GM21717 (cell line): ENCODE data around the gene PRSS57.
"Not testable (repeated sequence)": the region's sequence is repeated elsewhere in the genome, so short reads cannot be mapped to it uniquely, and the experiment has no call there.

Experiments
- ATAC-seq: cut with Tn5 transposase; IDR thresholded peaks from one replicate; pipeline ENCODE4 v1.9.1; 2021; ENCODE audit warnings: mild to moderate bottlenecking, moderate library complexity; ENCODE audit not compliant: unreplicated experiment

The PRSS57 gene

DNA sequence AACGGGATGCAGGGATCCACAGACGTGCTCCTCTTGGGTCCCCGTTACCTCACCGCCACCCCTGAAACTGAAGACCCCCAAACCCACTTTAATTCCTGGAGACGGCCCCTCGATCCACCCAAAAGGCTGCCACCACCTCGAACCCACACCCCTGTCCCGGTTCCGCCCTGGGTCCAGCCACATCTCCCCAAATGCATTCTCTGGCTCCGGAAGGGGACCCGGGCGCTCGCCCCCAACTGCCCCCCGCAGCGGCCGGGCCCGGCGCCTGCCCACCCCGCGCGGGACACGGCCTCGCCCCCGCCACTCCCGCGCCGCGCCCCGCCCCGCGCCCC lies 19.3 kb downstream of the PRSS57 start:
- ATAC-seq, result no peak

DNA sequence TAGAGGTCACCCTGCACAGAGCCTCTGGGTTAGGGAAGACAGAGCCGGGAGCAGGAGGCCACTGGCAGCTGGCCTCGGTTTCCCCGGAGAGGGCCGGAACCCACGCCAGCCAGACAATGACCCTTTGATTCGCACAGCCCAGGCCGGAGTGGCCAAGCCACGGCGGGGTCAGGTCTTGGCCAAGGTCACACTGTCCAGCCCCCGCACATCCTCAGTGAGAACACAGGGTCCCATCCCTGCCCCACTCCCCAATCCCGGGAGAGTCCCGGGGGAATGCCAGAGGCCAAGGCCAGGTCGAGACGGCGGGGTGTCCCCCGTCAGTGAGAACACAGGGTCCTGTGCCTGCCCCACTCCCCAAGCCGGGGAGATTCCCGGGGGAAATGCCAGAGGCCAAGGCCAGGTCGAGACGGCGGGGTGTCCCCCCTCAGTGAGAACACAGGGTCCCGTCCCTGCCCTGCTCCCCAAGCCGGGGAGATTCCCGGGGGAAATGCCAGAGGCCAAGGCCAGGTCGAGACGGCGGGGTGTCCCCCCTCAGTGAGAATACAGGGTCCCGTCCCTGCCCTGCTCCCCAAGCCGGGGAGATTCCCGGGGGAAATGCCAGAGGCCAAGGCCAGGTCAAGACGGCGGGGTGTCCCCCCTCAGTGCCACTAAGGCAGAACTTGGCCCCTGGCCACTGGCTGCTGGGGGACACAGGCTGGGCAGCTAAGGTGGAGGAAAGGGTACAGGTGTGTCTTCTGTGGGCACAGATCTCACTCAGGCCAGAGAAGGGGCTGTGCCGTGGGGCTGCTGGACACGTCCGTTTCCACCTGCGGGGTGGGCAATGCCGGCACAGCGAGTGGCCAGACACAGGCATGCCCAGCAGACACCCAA lies 20.7 kb downstream of the PRSS57 start:
- ATAC-seq, result no peak

DNA sequence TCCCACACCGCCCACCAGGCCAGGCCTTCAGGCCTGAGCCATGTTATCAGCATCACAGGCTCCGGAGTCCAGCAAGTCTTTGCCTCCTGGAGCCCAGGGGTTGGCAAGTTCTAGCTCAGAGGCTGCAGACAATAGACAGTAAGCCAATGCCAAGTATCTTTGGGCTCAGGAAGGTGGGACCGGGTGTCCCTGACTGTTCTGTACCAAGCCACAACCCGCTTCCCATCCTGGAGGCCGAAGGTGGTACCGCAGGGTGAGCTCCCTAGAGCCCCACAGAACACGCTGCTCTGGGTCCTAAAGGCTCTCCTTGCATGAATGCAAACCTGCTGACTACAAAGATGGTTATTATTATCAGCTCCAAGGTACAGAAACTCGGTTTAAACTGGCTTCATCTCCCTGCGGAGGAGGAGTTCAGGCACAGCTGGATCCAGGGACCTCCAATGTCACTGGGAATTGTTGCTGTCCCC lies 24.6 kb downstream of the PRSS57 start:
- ATAC-seq, result no peak

DNA sequence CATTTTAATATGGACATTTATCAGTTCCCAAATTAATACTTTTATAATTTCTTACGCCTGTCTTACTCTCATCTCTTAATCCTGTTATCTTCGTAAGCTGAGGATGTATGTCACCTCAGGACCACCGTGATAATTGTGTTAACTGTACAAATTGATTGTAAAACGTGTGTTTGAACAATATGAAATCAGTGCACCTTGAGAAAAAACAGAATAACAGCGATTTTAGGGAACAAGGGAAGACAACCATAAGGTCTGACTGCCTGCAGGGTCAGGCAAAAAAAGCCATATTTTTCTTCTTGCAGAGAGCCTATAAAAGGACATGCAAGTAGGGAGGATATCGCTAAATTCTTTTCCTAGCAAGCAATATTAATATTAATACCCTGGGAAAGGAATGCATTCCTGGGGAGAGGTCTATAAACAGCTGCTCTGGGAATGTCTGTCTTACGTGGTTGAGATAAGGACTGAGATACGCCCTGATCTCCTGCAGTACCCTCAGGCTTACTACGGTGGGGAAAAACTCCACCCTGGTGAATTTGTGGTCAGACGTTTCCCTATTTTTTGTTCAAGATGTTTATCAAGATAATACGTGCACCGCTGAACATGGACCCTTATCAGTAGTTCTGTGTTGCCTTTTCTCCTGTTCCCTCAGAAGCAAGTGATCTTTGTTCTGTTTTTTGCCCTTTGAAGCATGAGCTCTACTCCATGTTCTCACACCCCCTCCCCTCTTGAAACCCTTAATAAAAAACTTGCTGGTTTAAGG lies 26.4 kb downstream of the PRSS57 start:
- ATAC-seq, result not testable (repeated sequence)

DNA sequence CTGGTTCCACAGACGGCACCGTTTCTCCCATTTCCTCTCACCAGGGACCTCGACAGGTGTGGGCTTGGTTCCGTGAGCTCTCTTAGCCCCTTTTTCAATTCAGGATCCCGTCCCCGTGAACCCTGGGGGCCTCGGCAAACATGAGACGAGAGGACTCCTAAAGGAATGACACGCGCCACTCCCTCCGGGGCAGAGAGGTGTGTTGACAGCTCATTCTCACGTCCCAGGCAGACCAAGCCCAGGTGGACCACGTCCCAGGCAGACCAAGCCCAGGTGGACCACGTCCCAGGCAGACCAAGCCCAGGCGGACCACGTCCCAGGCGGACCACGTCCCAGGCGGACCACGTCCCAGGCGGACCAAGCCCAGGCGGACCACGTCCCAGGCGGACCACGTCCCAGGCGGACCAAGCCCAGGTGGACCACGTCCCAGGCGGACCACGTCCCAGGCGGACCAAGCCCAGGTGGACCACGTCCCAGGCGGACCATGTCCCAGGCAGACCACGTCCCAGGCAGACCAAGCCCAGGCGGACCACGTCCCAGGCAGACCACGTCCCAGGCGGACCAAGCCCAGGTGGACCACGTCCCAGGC lies 28.2 kb downstream of the PRSS57 start:
- ATAC-seq, result not testable (repeated sequence)

DNA sequence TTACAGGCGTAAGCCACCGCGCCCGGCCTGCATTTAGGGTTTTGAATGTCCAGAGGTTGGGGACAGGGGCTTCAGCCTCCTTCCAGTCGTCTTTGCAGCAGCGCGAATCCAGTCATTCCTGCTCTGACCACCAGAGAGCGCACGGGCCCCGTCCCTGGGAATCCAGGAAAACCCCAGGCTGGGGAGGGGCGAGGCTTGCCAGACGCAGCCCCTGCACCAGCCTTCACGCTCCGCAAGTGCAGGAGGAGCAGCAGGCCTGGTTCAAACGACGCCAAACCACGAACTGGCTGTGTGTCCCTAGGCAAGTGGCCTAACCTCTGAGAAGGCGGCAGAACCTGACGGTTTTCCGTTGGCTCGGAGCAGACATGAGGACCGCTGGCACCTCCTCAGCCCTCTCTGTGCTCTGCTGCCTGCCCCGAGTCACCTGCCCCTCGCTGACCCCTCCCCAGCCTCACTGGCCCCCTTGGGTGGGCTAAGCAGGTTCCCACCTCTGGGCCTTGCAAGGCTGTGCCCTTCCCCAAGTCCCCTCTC lies 30.3 kb downstream of the PRSS57 start:
- ATAC-seq, result no peak

DNA sequence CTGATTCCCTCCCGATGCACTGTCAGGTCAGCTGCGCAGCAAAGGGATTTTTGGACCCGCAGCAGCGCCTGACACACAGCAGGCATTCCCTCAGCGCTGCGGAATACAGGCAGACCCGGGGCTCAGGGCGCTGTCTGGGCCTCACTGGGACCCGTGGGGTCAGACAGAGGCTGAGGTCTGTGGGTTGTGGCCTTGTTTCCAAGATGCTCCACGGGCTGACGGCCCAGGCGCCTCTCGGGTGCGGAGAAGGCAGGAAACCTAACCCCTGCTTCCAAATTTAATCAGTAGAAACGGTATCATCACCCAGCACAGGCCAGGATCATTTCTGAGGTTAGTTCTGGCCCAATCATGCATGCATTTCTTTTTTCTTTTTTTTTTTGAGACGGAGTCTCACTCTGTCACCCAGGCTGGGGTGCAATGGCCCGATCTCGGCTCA lies 31.6 kb downstream of the PRSS57 start:
- no peak for ATAC-seq

DNA sequence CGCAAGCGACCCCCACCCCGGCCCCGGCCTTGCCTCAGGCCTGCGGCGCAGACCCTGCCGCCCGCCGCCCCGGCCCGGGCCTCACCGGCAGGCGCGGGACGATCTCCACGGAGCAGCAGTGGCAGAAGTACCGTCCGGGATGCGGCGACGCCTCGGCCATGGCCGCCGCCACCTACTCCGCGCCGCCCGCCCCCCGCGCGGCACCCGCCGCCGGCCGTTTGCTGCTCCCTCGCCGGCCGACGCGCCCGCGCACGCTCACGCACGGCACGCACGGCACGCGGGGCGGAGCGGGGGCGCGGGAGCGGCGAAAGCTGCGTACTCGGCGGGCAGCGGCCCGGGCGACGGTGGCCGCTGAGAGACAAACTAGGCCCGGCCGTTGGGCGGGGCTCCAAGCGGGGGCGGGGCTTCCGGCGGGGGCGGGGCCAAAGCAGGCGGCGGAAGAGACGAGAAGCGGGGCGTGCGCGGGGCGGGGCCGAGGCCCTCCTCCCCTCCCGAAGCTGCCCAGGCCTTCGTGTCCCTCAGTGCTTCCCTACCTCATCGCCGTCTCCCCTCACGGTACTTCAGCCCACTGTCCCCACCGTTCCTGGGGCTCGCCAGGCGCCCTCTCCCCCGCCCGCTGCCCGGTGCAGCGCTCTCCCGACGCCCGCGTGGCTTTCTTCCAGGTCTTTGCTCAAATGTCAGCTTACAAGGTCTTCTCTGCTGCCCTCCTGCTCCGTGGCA lies 32.1 kb downstream of the PRSS57 start, which contains the start of gene RNF126:
RNF126 (minus strand) TSS at position 253 of the 720 bp plus-strand sequence; CDS start at position 160, 93 bp downstream.
- ATAC-seq, result peak; percentile 36

DNA sequence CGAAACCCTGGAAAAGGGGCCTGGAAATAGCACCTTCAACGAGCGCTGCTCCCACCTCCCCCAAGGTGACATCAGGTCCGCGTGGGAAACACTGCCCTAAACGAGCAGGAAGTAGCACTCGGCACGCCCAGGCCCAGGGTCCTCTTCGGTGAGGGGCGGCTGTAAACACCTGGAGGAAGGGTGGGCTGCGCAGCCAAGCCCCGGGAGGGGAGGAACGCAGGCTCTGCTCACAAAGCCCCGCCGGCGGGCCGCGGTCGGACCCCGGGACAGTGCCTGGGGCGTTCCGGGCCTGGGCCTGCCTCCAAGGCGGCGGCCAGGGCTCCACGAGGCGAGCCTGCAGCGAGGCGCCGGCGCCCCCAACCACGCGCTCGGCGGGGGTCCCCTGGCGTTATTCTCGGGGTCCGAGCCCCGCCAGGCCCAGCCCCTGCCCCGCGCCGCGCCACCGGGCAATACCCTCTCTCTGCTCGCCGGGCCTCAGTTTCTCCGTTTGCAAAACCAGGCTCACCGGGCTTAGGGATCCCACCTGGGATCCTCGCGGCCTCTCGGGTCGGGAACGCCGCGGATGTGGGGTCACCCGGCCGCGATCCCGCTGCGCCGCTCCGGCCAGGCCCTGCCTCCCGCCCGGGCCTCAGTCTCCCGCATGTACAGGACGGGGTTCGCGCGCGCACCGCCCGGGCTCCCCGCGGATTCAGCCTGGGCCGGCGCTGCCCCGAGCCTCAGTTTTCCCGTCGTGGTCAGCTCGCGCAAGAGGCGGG lies 32.9 kb downstream of the PRSS57 start:
- no peak for ATAC-seq

DNA sequence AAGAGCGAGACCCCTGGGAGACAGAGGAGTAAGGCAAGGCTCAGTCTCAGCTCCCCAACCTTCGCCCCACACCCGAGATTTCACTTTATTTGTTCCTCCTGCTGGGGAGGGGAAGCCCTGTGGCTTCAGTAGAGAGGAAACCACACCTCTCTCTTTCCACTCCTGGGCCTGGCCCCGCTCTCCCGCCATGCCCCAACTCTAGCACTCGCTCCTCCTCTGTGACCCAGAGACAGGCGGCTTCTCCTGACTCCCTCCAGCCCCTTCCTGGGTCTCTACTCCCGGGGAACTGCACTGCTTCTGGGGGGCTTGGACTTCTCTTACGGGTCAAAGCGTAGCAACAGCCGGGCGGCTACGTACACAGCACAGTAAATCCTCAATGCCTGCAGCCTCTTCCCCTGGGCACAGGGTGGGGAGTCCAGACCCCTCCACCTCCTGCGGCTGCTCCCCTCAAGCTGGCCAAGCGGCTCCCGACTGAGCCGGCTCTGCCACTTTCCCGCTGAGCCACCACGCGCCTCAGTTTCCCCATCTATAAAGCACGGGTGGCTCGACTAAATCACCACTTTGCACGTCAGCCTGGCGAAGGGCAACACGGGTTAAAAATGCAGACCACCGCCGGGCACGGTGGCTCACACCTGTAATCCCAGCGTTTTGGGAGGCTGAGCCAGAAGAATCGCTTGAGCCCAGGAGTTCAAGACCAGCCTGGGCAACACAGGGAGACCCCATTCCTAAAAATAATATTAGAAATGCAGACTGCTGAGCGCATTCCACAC lies 33.6 kb downstream of the PRSS57 start:
- no peak for ATAC-seq

DNA sequence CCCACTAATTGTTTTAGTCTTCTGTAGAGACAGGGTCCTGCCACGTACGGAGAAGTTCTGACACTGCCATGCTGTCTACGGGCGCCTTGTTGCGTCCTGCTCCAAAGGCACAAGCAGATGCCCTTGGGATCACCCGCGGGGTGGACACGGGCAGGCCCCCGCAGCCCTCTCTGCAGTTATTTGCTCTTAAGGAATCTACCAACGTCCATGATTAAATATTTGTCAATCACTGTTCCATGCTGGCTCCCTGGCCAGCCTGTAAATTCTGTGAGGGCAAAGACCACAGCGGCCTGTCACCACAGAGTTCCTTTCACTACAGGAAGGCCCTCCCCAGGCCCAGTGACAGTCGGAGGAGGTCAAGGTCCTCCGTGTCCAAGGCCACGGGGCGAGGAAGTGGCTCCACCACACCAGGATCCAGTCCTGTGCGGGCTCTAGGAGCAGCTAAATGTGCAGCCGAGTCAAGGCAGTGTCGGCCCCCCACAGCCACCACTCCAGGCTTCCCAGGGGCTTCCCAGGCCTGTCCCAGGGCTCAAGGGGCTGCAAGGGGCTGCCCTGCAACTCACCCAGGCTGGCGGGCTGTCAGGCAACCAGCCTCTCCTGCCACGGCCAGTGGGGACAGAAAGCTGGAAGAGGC lies 34.3 kb downstream of the PRSS57 start:
- no peak for ATAC-seq

DNA sequence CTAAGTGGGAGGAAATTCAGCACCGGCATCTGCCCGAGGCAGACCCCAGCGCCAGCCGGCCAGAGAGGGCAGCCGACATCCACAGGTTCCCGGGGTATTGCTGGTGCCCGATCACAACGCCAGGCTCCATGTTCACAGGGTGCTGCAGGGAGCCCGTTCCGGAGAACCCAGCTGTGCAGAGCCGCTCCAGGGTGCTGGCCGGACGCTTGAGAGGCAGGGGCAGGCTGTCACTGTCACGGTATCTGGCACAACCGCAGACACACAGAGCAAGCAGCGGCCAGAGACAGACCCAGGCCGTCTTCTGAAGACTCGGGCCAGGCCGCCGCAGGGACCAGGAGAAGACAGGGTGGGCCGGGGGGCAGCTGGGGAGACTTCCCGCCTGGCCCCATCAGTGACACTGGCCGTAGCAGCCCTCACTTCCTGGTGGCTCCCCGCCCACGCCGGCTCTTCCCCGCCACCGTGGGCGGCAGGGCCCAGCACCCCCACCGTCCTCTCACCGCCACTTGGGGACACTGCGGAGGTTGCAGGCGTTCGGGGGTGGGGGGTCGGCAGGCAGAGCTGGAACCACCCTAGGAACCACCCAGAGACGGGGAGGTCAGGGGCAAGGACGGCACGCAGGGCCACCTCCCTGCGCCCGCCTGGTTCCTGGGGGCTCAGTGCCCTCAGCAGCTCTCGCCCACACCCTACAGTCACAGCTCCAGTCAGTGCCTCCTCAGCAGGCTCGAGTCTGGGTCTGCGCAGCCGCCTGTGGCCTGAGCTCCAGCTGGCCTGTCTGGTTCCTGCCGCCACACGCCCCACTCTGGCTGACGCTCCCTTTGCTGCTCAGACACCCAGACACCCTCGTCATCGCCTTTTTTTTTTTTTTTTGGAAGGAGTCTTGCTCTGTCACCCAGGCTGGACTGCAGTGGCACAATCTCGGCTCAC lies 36.1 kb downstream of the PRSS57 start:
- no peak for ATAC-seq

DNA sequence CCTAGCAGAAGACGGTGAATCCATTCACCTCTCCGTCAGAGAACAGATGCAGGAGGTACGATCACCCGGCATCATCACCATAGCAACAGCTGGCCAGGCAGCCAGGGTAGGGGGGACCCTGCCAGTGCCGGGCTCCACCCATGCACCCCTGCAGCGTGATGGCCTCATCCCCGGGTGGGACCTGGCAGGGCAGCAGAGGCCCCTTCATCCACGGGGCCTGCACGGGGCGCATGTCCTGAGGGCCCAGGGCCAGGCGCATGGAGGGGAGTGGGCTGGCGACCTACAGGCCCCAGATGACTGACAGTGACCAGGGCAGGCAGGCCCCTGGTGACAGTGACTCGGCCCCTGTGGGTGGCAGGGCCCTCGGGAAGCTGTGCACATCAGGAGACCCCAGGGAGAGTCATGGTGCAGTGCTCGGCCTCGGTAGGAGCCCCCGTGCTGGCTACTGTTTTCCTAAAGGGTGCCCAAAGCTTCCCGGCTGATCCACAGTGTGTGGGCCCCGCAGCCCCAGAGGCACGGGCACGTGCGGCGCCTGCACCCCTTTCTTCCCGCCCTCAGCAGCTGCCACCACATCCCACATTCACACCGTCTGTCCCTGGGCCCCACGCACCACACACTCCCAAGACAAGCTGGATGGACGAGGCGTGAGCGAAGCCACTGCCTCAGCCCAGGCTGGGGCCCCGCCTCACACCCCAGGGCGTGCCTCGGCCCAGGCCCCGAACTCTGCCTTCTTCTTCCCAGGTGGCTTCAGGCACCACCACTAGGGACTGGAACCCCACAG lies 37.0 kb downstream of the PRSS57 start:
- ATAC-seq, result no peak

DNA sequence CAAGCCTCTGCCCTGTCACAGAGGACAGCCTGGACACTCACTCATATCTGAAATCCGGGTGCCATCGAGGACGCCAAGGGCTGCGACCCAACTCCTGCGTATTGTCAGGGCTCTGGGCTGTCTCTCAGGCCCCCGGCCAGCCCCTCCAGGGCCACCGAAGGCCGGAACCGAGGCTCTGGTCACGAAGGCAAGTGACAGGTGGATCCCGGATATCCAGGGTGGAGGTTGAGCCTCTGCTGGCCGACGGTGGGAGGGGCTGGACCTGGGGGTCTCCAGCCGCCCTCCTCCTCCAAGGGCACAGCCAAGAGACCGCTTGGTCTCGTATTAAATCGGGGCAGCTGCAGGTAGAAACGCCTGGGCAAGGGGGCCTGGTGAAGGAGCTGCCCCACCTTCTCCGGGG lies 37.6 kb downstream of the PRSS57 start:
- ATAC-seq, result no peak

DNA sequence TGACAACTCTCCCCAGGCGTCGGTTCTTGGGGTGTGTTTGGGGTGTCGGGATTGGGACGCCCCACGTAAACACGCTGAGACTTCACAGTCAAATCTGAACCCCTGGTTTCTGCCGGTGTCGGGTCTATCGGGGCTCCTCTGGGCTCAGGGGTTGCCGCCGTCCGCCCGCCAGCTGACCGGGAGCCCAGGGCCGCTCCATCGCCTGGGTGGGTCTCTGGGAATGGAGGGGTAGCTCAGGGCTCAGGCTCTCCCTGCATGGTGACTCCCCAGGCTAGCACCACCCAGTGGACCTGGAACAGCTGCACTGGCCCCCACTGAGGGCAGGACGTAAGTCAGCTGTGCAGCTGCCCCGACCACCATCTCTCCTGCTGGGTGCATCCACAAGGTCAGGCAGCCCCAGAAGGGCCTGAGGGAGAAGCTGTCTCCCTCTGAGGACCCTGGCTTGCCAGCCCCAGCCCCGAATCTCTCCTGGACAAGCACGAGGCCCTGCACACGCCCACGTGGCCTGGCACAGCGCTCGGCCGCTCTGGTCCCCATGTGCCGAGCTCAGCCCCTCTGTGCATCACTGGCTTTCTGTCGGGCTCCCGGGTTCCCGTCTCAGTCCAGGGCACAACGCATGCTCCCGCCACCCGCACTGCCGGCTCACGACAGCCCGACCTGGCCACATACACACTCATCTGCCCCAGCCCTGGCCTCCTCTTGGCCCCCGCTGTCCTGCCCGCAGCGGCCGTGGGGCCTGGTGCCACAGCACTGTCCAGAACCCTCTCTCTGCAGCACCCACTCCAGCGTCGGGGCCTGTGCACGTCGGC lies 38.3 kb downstream of the PRSS57 start:
- no peak for ATAC-seq

DNA sequence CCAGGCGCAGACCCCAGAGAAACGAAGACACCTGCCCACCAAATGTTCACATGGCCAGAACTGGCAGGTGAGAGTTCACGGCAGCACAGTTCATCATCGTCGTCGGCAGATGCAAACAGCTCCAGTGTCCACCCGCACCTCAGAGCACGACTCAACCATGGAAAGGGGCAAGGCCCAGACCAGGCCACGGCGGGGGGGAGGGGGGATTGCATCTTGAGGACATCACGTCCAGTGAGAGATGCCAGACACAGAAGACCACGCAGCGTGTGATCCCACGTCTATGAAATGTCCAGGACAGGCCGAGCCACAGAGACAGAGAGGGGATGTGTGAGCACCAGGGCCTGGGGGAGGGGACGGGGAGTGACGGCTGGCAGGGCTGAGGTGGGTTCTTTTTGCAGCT lies 39.6 kb downstream of the PRSS57 start:
- no peak for ATAC-seq
